Ovary (tissue), 9 donors: ENCODE measurements around the gene N4BP3. TPM values are rescaled to one million over a fixed set of nuclear protein-coding genes. Genes with fewer than 3 reads are reported as not detected.
A peak's percentile ranks its signal among the peaks of the same experiment; 100 is the strongest.

Source experiments
- DNase-seq, 5 donors: peaks; one replicate each; pipeline ENCODE4 v3.0.0-alpha.2; 2019 to 2020
- H3K27ac ChIP-seq, 2 donors: fragments of 200-600 bp; one replicate each; pipeline versions ENCODE4 v1.5.1 to v1.8.0; 2019 to 2022
- H3K27me3 ChIP-seq: fragments of 200-600 bp; one replicate; pipeline ENCODE4 v1.8.0; 2022
- H3K36me3 ChIP-seq: fragments of 200-600 bp; sonication (generic); one replicate; pipeline ENCODE4 v1.5.1; 2019
- H3K4me1 ChIP-seq: one replicate; pipeline ENCODE4 v1.8.1; 2013; ENCODE audit warnings: mild to moderate bottlenecking, moderate library complexity; ENCODE audit not compliant: insufficient read depth
- H3K4me3 ChIP-seq: fragments of 200-600 bp; sonication (generic); one replicate; pipeline ENCODE4 v1.5.1; 2017
- H3K9me3 ChIP-seq, 2 donors: fragments of 200-600 bp in 1 of 2; sonication (generic) in 1 of 2; one replicate each; pipeline versions ENCODE4 v1.5.1 to v1.8.1; 2013 to 2019; ENCODE audit warnings: mild to moderate bottlenecking in 1 of 2, moderate library complexity in 1 of 2
- CTCF ChIP-seq, 3 donors: fragments of 450-650 bp in 2 of 3; fragments of 200-600 bp in 1 of 3; IDR thresholded peaks; one replicate each; pipeline versions ENCODE4 v1.5.1 to v1.8.0; 2016 to 2022; ENCODE audit warnings: antibody characterized with exemption in 3 of 3, mild to moderate bottlenecking in 1 of 3
- EP300 ChIP-seq: sonication (generic); formaldehyde crosslinking; IDR thresholded peaks from one replicate; pipeline ENCODE4 v1.6.1; 2017; ENCODE audit warnings: antibody characterized with exemption
- POLR2A ChIP-seq: fragments of 450-650 bp; IDR thresholded peaks from one replicate; pipeline ENCODE4 v1.6.1; 2017; ENCODE audit warnings: antibody characterized with exemption, mild to moderate bottlenecking, moderate library complexity
- WGBS, 3 donors: extraction: QIAGEN DNeasy Blood & Tissue Kit in 1 of 3; methylation state at CpG; one replicate each; pipeline versions ENCODE4 v1.1.5 to v1.1.7; 2013 to 2017; 5-methylcytosine and 5-hydroxymethylcytosine counted together
- intact Hi-C, 4 donors: fragments of 100-400 bp; cut with DNase I; formaldehyde crosslinking; loops; one replicate each; pipeline versions ENCODE4 v1.11.0 to v1.15.1; 2022 to 2023
- polyA plus RNA-seq, 2 donors: library from polyadenylated mRNA; stranded (reverse); fragments of 200-250 nt in 1 of 2; fragments of 350-450 nt in 1 of 2; fragmentation: Illumina TruSeq in 1 of 2; extraction: RNeasy Lipid Tissue Mini Kit (QIAGEN cat#74804) in 1 of 2; gene quantifications; one replicate each; pipeline ENCODE4 v1.2.3, GENCODE V29; 2013 to 2014
- total RNA-seq, 7 donors: library from RNA; depleted of rRNA in 2 of 7; stranded (reverse); fragments of >200 nt in 2 of 7; fragmentation: NEBNext Ultra II Directional in 3 of 7; extraction: Animal tissue kit (Norgen Biotek cat#: 25700) in 3 of 7; gene quantifications; one replicate each; pipeline versions ENCODE4 v1.1.0 to v1.2.4, GENCODE V29; 2016 to 2023
- donor health status: DM: no; HTN: no; CAD: no; lungs with moderate emphysema.
- donor health status: DM: no; HTN: no; CAD: no.
- donor health status: Bipolar disorder and iron deficiency.
- donor health status: DM: yes; HTN: yes; CAD: no.
- donor health status: DM: no; HTN: no; CAD: no.
- donor health status: DM: yes; HTN: yes; CAD: no.

N4BP3 gene
- total and polyA plus RNA-seq, 9 donors, result 0.40 to 1.8 (median 0.58) TPM

- TF ChIP-seq EP300, result no peak
- no peak for TF ChIP-seq CTCF (IDR thresholded peaks at IDR 0.05)
- TF ChIP-seq POLR2A, result peak; percentile 69
- WGBS, 3 donors, result 0 to 1% (median 0%) methylated on average over 68 to 102 of the region's 102 CpGs
- intact Hi-C loops, result no loop called here
- H3K27me3 ChIP-seq, result no peaks in the 10 kb centered on the region
- H3K4me3 ChIP-seq, result peak within 1 kb of the TSS; percentile 98
- DNase-seq, result peak; percentile 81 to 90 (median 85)
- no peaks in the 10 kb centered on the region for H3K4me1 ChIP-seq
- peak within 1 kb of the TSS; percentile 84 to 86 for H3K27ac ChIP-seq
- H3K36me3 ChIP-seq, result no peaks in the 10 kb centered on the region
- H3K9me3 ChIP-seq, result no peaks in the 10 kb centered on the region
Observed at GRCh38 chr5:178130576-178131445, 17.5 kb downstream of the N4BP3 start, which contains the start of gene RMND5B. RMND5B (plus strand) TSS chr5:178131014; CDS start chr5:178138120, 7,106 bp downstream.

- intact Hi-C loops, result no loop called here
- 24 to 26% (median 25%) methylated on average over 10 of the region's 10 CpGs for WGBS, 3 donors
- Histone ChIP-seq H3K27ac (peak overlapping the region in 1 of 2 donors; percentile 86), H3K27me3 (no peaks in the 10 kb centered on the region), H3K4me3 (peak overlapping the region; percentile 98), H3K4me1 (no peaks in the 10 kb centered on the region), H3K36me3 (no peaks in the 10 kb centered on the region), H3K9me3 (no peaks in the 10 kb centered on the region)
- no peak for TF ChIP-seq POLR2A
- TF ChIP-seq CTCF (IDR thresholded peaks at IDR 0.05), result no peak
- no peak for TF ChIP-seq EP300
- DNase-seq, result no peak
Observed at GRCh38 chr5:178131446-178131996, 18.2 kb downstream of the N4BP3 start.

- WGBS, 3 donors, result 83 to 85% (median 83%) methylated on average over 10 of the region's 10 CpGs
- Histone ChIP-seq H3K4me3 (no peak overlapping the region), H3K27me3 (no peaks in the 10 kb centered on the region), H3K9me3 (no peaks in the 10 kb centered on the region), H3K27ac (no peak overlapping the region), H3K36me3 (no peaks in the 10 kb centered on the region), H3K4me1 (no peaks in the 10 kb centered on the region)
- TF ChIP-seq EP300 (no peak), POLR2A (no peak), CTCF (IDR thresholded peaks at IDR 0.05) (no peak)
- no peak for DNase-seq
- intact Hi-C loops, result no loop called here
Observed at GRCh38 chr5:178136990-178137389, 23.7 kb downstream of the N4BP3 start.

- 83 to 89% (median 84%) methylated on average over 12 of the region's 12 CpGs for WGBS, 3 donors
- intact Hi-C loops, result no loop called here
- Histone ChIP-seq H3K27me3 (no peaks in the 10 kb centered on the region), H3K4me1 (no peaks in the 10 kb centered on the region), H3K27ac (no peak overlapping the region), H3K4me3 (no peak overlapping the region), H3K36me3 (no peaks in the 10 kb centered on the region), H3K9me3 (no peaks in the 10 kb centered on the region)
- TF ChIP-seq POLR2A, result no peak
- no peak for DNase-seq
Observed at GRCh38 chr5:178137991-178138390, 24.7 kb downstream of the N4BP3 start.

GRCh38 chr5:178141550-178141949 lies 28.2 kb downstream of the N4BP3 start:
- no peaks in the 10 kb centered on the region for H3K9me3 ChIP-seq
- no peaks in the 10 kb centered on the region for H3K36me3 ChIP-seq
- intact Hi-C loops, result loop anchor here in 2 of 4 donors (5.0 to 10.0 kb wide), 2 partner anchors 83 to 544 kb away; no protein-coding TSS in a partner anchor
- TF ChIP-seq EP300, result no peak
- no peak for TF ChIP-seq POLR2A
- TF ChIP-seq CTCF (IDR thresholded peaks at IDR 0.05), result no peak
- no peak for DNase-seq
- no peaks in the 10 kb centered on the region for H3K4me1 ChIP-seq
- no peak overlapping the region for H3K4me3 ChIP-seq
- no peak overlapping the region for H3K27ac ChIP-seq
- WGBS, 3 donors, result 98 to 99% (median 99%) methylated on average over 4 of the region's 4 CpGs
- no peaks in the 10 kb centered on the region for H3K27me3 ChIP-seq
